Measurements from ENCODE around the gene COPS9. TPM values are rescaled to one million over a fixed set of nuclear protein-coding genes. Genes with fewer than 3 reads are reported as not detected.
A peak's percentile ranks its signal among the peaks of the same experiment; 100 is the strongest.

Gene COPS9
- total RNA-seq (2014; rRNA removed; shearing (Covaris generic)): 265 and 304 TPM in 2 replicates

DNA sequence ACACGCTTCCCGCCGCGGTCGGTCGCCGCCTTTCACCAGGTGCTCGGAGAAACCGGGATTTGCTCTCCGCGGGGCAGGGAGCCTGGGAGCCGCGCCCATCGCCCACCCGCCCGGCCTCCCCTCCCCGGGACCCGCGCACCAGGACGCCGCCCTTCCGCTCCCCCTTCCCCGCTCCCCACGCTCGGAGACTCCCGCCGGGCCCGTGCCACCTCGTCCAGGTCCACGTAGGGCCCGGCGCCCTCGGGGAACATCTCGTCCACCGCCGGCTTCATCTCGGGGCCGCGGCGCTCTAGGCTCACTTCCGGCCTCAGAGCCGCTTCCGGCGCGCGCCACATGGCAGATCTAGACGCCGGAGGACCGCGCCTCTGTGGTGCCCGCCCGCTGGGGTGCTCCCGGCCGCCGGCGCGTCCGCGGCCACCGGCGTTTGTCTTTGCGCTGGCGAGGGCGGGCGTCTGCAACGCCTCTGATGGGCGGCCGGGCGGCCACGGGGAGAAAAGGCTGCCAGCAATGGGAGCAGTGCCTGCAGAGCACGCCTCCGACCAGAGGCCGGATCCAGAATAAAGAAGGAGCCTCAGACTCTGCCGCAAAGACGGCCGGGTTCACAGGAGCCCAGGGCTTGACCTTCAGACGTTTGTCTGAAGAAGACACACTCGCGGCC is at the start of gene COPS9:
COPS9 (minus strand) TSS at position 293 of the 658 bp plus-strand sequence; CDS start at position 272, 21 bp downstream.
- H3K27ac ChIP-seq: peak within 1 kb of the TSS; percentile 31; the same call in 1 of the 2 replicates

DNA sequence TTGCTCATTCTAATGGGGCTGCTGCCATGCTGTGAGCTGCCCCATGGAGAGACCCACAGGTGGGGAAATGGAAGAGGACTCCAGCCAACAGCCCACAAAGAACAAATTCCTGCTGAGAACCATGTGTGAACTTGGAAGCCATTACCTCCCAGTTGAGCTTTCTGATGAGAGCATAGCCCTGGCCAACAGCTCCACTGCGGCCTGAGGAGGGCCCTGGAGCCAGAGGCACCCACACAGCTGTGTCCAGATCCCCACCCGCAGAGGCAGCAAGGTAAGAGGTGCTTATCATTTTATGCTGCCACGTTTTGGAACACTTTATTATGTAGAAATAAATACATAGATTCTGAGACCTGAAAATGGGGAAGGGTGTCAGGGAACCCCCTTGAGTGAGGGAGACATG is 48.6 kb upstream of the COPS9 start:
- no peak overlapping the region for H3K27ac ChIP-seq
- H3K4me3 ChIP-seq: no peak overlapping the region
- DNase-seq: no peak
- H3K9me3 ChIP-seq (replicated peaks): peaks cover 8% of the 10 kb centered on the region; the same call in 1 of the 2 replicates
- H3K4me1 ChIP-seq: peaks cover 3% of the 10 kb centered on the region; the same call in 1 of the 2 replicates
- no peaks in the 10 kb centered on the region; the same call in 1 of the 2 replicates for H3K27me3 ChIP-seq
- no peaks in the 10 kb centered on the region for H3K36me3 ChIP-seq

More for the DNA sequence above, at the start of gene COPS9:
- DNase-seq: peak; percentile 87 to 91
- Histone ChIP-seq H3K9me3 (replicated peaks) (no peaks in the 10 kb centered on the region), H3K4me1 (peaks cover 3% of the 10 kb centered on the region; the same call in 1 of the 2 replicates), H3K36me3 (peaks cover 26% of the 10 kb centered on the region), H3K4me3 (peak within 1 kb of the TSS; percentile 79), H3K27me3 (peaks cover 24% of the 10 kb centered on the region)

DNA sequence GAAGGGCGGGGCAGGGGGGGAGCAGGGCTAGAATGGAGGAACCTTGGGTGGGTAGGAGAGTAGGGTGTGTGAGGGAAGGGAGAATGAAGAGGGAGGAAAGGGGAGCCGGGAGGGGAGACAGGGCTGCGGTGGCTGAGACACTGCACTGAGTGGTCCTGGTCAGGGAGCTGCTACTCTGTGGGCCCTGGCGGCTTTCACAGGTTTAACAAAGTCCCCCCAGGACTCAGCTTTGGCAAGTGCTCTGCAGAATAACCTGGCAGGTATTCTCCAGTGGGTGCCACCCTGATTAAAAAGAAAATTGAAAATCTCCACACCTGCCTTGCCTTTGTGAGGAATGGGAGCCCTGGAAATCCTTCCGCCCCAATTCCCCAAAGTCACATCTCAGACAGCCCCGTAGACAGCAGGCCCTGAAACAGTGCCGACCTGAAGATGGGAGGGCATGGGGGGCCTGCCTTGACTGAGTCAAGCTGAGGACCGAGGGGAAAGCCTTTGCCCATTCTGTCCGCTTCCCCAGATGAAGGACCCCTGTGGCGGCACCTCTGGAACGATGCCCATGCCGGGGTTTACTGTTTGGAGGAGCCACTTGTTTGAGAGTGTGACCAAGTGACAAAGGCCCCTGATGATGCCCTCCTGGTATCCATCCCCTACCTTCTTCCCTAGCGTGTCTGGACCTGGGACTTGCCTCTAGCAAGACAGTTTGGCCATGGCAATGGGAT is 47.9 kb upstream of the COPS9 start:
- peaks cover 3% of the 10 kb centered on the region; the same call in 1 of the 2 replicates for H3K4me1 ChIP-seq
- H3K36me3 ChIP-seq: no peaks in the 10 kb centered on the region
- H3K9me3 ChIP-seq (replicated peaks): peaks cover 8% of the 10 kb centered on the region; the same call in 1 of the 2 replicates
- H3K27ac ChIP-seq: no peak overlapping the region
- H3K4me3 ChIP-seq: no peak overlapping the region
- DNase-seq: no peak
- H3K27me3 ChIP-seq: no peaks in the 10 kb centered on the region; the same call in 1 of the 2 replicates

DNA sequence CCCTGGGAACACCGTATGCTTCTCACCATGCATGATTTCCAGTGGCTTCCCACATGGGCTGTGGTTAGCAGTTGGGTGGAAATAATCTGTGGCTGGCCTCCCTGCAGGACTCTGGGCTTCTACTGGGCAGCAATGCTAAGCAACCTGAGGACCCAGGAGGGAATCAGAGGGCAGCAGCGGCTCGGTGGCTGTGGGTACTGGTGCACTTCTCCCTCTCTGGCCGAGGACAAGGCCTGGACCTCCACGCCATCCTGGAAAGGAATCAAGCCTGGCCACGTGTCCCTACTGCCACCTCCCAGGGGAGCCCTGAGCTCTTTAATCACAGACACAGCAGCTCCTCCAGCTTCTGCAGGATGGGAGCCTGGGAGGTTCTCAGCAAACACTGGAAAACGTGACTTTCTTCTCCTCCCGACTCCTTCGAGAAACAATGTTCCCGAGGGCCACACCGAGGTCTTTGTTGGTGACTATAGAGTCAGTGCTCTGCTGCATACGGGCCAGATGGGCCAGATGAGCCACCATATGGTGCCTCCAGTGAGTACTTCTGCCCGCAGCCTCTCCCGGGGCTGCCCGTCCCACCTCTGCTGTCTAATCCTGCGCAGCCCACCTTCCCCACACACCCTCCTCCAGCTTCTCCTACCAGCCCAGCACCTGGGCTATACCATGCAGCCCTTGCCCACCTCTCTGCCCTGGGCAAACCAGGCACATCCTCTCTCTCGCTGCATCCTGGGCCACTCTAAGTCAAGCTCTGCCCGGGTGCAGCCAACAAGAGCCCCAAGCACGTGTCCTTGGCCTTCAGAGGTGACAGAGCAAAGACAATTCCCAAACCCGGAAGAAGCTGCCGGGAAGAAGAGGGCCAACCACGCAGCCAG is 47.1 kb upstream of the COPS9 start:
- Histone ChIP-seq H3K4me1 (peaks cover 3% of the 10 kb centered on the region; the same call in 1 of the 2 replicates), H3K4me3 (no peak overlapping the region), H3K36me3 (no peaks in the 10 kb centered on the region), H3K27ac (no peak overlapping the region), H3K27me3 (peaks cover under 1% of the 10 kb centered on the region), H3K9me3 (replicated peaks) (peaks cover 3% of the 10 kb centered on the region; the same call in 1 of the 2 replicates)
- DNase-seq: no peak

DNA sequence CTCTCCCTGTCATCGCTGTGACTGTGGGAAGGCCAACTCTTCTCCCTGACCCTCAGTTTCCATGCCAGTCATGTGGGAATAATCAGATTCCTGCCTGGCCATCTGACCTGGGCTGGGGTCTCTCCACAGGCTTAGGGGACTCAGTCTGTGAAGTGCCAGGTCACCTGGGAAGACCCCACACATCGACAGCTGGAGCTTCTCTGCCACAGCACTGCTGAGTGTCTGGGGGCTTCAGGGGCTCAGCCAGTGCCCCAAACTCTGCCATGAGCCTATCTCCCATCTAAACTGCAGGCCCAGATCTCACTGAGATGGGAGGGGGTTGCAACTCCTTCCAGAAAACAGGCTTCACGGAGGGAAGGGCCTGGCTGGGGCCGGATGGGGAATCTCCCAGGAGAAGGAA is 46.4 kb upstream of the COPS9 start:
- no peak for DNase-seq
- H3K4me3 ChIP-seq: no peak overlapping the region
- peaks cover 3% of the 10 kb centered on the region; the same call in 1 of the 2 replicates for H3K4me1 ChIP-seq
- H3K27me3 ChIP-seq: peaks cover 7% of the 10 kb centered on the region
- no peaks in the 10 kb centered on the region for H3K9me3 ChIP-seq (replicated peaks)
- no peaks in the 10 kb centered on the region for H3K36me3 ChIP-seq
- no peak overlapping the region for H3K27ac ChIP-seq

DNA sequence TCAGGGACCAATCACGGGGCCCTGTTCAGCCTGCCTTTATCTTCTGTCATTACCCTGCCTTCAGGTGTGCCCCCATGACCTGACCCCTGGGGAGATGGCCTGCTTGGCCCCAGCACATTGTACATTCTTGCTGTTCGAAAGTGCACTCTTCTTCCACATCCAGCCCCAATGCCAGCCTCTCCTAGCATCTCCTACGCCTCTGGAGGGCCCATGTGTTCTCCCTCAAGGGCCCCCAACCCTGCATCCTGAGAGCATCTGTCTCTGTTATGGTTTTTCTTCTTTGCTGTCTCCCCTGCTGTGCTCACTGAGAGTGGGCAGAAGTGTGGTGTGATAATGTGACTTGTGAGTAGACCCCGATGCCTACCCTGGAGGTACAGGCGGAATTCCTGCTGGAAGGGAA is 45.9 kb upstream of the COPS9 start:
- H3K27ac ChIP-seq: no peak overlapping the region
- DNase-seq: no peak
- no peaks in the 10 kb centered on the region for H3K36me3 ChIP-seq
- H3K27me3 ChIP-seq: peaks cover 7% of the 10 kb centered on the region
- no peak overlapping the region for H3K4me3 ChIP-seq
- no peaks in the 10 kb centered on the region for H3K9me3 ChIP-seq (replicated peaks)
- peaks cover 3% of the 10 kb centered on the region; the same call in 1 of the 2 replicates for H3K4me1 ChIP-seq

DNA sequence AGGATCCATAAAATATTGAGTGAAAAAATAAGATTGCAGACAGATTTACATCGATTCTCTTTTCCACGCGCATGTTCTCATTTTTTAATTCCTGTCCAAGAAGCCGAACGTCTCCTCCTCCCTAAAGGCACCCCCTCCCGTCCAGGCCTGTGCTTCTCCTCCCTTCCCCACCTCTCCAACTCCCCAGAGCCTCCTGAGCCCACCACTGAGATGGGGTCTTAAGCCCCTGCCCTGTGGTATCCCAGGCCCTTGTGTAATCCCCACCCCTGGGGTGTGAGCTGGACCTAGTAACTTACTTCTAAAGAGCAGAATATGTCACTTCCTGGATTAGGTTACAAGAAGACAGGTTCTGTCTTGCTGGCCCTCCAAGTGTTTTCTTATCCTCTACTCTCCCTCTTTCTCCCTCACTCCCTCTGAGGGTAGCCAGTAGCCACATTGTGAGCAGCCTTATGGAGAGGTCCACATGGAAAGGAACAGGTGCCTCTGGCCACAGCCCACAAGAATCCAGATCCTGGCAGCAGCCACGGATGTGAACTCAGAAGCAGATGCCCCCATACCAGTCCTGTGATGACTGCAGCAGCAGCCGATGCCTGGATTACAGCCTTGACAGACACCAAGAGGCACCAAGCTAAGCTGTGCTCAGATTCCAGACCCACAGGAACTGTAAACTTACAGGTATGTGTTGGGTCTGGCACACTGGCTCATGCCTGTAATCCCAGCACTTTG is 44.0 kb upstream of the COPS9 start:
- Histone ChIP-seq H3K27ac (no peak overlapping the region), H3K9me3 (replicated peaks) (no peaks in the 10 kb centered on the region), H3K4me1 (peaks cover 3% of the 10 kb centered on the region; the same call in 1 of the 2 replicates), H3K4me3 (no peak overlapping the region), H3K27me3 (peaks cover 7% of the 10 kb centered on the region), H3K36me3 (no peaks in the 10 kb centered on the region)
- DNase-seq: peak; percentile 64 to 73

DNA sequence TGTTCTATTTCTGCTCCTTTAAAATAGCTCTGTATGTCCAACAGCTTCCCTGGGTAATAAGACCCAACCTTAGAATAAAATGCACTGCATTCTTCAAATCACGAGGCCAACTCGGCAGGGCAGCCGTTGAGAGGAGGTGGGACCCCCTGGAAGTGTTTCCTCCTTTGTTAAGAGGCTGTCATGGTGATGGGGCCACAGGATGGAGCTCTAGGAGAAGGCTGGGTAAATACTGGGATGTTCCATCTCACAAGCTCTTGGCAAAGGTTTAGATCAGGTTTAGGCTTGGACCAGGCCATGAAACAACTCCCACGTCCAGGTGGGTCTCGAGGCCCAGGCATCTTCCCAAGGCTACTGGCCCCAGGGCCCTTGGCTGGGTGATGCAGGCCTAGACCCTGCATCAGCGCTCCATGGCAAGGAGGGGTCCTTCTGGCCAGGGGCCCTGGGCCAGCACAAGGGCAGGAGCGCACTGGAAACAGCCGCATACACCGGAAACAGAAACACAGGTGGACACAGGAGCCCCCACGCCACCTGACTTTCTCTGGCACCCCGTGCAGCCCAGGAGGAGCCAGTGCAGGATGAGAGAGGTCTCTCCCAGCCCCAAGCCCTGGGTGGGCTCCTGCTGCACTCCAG is 43.2 kb upstream of the COPS9 start:
- Histone ChIP-seq H3K27me3 (peaks cover 7% of the 10 kb centered on the region), H3K9me3 (replicated peaks) (no peaks in the 10 kb centered on the region), H3K27ac (no peak overlapping the region), H3K4me1 (peaks cover 3% of the 10 kb centered on the region; the same call in 1 of the 2 replicates), H3K36me3 (no peaks in the 10 kb centered on the region), H3K4me3 (no peak overlapping the region)
- no peak for DNase-seq

DNA sequence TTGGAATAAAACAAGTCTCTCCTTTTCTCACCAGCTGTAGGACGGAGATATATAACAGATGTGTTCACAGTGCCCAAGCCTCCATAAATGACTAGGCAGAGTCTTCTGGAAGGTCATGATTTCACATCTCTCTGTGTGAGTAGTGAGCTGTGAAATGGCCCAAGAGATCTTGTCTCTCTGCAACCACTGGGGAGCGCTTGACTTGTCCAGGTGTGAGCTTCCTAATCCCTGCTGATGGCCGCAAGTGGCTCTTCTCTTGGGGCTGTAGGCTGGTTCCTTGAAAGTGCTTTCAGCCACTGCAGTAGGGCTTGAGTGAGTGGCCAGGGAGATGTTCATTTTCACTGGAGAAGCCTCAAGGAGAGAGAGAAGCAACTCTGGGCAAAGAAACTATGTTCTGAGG is 42.5 kb upstream of the COPS9 start:
- Histone ChIP-seq H3K4me1 (peaks cover 3% of the 10 kb centered on the region; the same call in 1 of the 2 replicates), H3K27ac (no peak overlapping the region), H3K4me3 (no peak overlapping the region), H3K36me3 (no peaks in the 10 kb centered on the region), H3K9me3 (replicated peaks) (no peaks in the 10 kb centered on the region), H3K27me3 (peaks cover 7% of the 10 kb centered on the region)
- DNase-seq: no peak

DNA sequence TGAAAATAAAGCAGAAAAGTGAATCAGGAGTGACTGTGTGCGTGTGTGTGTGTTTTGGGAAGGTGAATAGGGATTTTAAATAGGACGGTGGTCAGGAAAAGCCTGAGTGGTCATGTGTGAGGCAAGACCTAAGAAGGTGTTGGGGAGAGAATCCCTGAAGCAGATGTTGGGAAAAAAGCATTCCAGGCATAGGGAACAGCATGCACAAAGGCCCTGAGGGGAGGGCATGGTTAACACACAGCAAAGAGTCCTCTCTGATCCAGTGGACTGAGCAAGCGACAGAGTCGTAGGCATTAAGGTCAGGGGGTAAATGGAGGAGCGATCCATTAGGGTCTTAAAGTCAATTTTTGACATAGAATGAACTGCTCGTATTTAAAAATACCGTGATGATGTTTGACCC is 38.4 kb upstream of the COPS9 start:
- no peak for DNase-seq
- peaks cover 12% of the 10 kb centered on the region for H3K4me1 ChIP-seq
- H3K27ac ChIP-seq: no peak overlapping the region
- H3K27me3 ChIP-seq: peaks cover 7% of the 10 kb centered on the region
- H3K4me3 ChIP-seq: no peak overlapping the region
- H3K9me3 ChIP-seq (replicated peaks): no peaks in the 10 kb centered on the region; the same call in 1 of the 2 replicates
- H3K36me3 ChIP-seq: no peaks in the 10 kb centered on the region

DNA sequence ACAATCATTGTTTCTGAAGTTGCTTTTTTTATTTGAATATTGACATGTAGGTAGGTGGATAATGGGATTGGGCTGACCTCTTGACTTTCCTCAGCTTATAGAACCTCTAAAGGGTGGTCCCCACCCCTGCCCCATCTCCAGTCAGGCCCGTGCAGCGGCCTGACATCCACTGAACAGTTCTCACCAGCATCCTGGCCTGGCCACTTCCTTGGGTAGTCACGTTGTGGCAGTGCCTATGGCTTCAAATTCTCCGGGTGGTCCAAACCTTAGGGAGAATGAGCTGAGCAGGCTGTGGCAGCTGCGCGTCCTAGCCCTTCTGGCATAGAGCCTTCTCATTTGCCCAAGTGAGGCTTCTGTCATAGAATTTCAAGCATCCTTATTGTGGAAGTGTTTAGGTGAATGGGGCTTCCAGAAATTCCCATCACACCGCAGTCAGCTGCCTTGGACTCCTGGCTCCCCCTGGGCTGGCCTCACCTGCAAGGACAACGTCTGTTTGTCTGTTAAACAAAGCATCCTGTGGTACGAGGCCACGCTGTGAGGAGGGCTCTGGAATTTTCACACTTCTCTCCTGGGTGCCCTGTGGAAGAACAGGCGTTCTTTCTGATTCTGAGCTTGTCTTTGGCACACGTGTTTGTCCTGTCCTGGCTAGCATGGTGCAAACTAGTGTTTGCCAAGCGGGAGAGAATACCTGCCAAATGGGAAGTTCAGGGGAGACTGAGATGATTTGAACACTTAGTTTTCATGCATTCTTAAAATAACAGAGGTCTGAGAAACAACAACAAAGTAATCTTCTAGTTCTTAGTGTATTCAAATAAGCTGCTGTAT is 36.2 kb upstream of the COPS9 start:
- no peak for DNase-seq
- H3K27me3 ChIP-seq: no peaks in the 10 kb centered on the region

DNA sequence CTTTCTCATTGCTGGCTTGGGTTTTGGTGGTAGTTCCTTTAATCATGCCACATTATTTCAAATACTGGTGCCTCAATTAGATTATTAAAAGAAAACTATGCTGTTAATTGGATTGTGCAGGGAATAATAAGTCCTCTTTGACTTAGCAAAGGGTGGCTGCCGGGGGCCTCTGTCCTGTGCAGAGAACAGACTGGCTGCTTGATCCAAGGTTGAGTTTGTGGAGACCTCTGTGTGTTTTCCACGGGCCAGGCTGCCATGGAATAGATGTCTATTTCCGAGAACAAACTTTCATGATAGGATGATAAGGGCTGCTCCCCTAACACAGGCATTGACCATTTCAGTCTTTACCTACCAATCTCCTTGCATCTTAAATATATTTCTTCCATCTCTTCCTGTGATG is 34.8 kb upstream of the COPS9 start:
- Histone ChIP-seq H3K27ac (no peak overlapping the region), H3K9me3 (replicated peaks) (no peaks in the 10 kb centered on the region; the same call in 1 of the 2 replicates), H3K4me1 (peaks cover 12% of the 10 kb centered on the region), H3K4me3 (no peak overlapping the region), H3K36me3 (no peaks in the 10 kb centered on the region), H3K27me3 (no peaks in the 10 kb centered on the region)
- DNase-seq: peak in 1 of 2 experiments; percentile 15

More for the DNA sequence above, 36.2 kb upstream of the COPS9 start:
- peaks cover 12% of the 10 kb centered on the region for H3K4me1 ChIP-seq
- H3K36me3 ChIP-seq: no peaks in the 10 kb centered on the region
- H3K4me3 ChIP-seq: no peak overlapping the region
- H3K9me3 ChIP-seq (replicated peaks): no peaks in the 10 kb centered on the region; the same call in 1 of the 2 replicates
- no peak overlapping the region for H3K27ac ChIP-seq

DNA sequence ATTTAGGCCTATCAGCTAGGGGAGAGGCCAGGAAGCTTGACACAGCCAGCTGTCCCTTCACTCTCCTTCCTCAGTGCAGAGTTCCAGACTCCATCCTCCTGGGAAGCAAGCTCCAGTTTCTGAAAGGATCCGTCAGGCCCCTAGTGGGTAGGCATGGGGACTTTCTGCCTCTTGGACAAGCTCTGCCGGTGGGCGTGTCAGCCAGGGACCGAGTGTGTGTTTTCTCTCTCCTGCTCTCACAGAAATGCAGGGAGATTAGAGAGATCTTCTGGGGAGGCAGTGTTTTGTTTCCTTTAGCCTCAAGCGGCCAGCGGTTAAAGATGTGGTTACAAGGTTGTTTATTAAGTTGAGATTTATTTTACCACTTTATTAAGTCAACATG is 34.2 kb upstream of the COPS9 start:
- Histone ChIP-seq H3K36me3 (no peaks in the 10 kb centered on the region), H3K9me3 (replicated peaks) (no peaks in the 10 kb centered on the region; the same call in 1 of the 2 replicates), H3K4me1 (peaks cover 12% of the 10 kb centered on the region), H3K4me3 (no peak overlapping the region), H3K27me3 (no peaks in the 10 kb centered on the region), H3K27ac (no peak overlapping the region)
- DNase-seq: peak; percentile 85 to 89
